HL-60 (cell line): ENCODE data around the gene CNTNAP2.

Experiments used
- DNase-seq, 2 experiments: peaks; one replicate each; pipeline ENCODE4 v3.0.0-alpha.2; 2010 to 2020; ENCODE audit warnings: low read depth in 1 of 2, low spot score in 1 of 2
- H3K27ac ChIP-seq: fragments of 250-450 bp; sonication (Bioruptor Pico); replicated peaks from 2 replicates; pipeline ENCODE4 v1.5.1; 2020; ENCODE audit warnings: mild to moderate bottlenecking, moderate library complexity
- H3K27me3 ChIP-seq: fragments of 250-450 bp; sonication (Bioruptor Pico); 2 replicates; pipeline ENCODE4 v1.5.1; 2021; ENCODE audit warnings: mild to moderate bottlenecking, moderate library complexity; ENCODE audit not compliant: insufficient read depth, poor library complexity, severe bottlenecking
- H3K4me3 ChIP-seq: replicated peaks from 2 replicates; pipeline ENCODE4 v1.5.1; 2011; ENCODE audit warnings: mild to moderate bottlenecking, control low read depth, low read length; ENCODE audit not compliant: insufficient read depth
- GABPA ChIP-seq: IDR thresholded peaks from 2 replicates; pipeline ENCODE4 v1.6.1; 2012; ENCODE audit warnings: low read depth
- POLR2AphosphoS5 ChIP-seq: IDR thresholded peaks from 2 replicates; pipeline ENCODE4 v1.6.1; 2012; ENCODE audit warnings: low read depth
- SPI1 ChIP-seq: IDR thresholded peaks from 2 replicates; pipeline ENCODE4 v1.6.1; 2012; ENCODE audit warnings: low read depth, mild to moderate bottlenecking, borderline replicate concordance
- TF ChIP-seq, protein P1 (sequence below): IDR thresholded peaks from 2 replicates; pipeline ENCODE4 v1.6.1; 2012; ENCODE audit warnings: low read depth; ENCODE audit not compliant: insufficient replicate concordance
- TF ChIP-seq, protein P2 (sequence below): IDR thresholded peaks from one replicate; pipeline ENCODE4 v1.5.1; 2011; ENCODE audit warnings: low read length, control low read depth, inconsistent platforms; ENCODE audit not compliant: insufficient read depth

CNTNAP2 gene

DNA sequence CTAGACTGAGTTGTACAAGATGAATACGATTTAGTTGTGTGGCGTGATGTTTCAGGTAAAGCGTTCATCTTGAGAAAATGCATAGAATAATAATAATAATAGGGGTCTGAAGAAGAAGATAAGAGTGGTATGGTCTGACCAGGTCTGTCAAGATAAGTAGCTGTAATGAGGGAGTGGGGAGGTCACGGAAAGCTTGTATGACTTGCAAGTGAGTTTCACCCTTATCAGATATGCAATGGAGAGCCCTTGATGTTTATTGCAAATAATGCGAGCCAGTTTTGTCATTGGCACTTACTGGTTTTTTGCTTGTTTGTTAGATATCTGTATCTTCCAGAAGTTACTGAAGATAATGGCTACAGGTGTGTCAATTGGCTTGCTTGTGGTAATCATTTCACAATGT lies 611.5 kb downstream of the CNTNAP2 start:
- no peak for TF ChIP-seq GABPA
- TF ChIP-seq, protein P1, sequence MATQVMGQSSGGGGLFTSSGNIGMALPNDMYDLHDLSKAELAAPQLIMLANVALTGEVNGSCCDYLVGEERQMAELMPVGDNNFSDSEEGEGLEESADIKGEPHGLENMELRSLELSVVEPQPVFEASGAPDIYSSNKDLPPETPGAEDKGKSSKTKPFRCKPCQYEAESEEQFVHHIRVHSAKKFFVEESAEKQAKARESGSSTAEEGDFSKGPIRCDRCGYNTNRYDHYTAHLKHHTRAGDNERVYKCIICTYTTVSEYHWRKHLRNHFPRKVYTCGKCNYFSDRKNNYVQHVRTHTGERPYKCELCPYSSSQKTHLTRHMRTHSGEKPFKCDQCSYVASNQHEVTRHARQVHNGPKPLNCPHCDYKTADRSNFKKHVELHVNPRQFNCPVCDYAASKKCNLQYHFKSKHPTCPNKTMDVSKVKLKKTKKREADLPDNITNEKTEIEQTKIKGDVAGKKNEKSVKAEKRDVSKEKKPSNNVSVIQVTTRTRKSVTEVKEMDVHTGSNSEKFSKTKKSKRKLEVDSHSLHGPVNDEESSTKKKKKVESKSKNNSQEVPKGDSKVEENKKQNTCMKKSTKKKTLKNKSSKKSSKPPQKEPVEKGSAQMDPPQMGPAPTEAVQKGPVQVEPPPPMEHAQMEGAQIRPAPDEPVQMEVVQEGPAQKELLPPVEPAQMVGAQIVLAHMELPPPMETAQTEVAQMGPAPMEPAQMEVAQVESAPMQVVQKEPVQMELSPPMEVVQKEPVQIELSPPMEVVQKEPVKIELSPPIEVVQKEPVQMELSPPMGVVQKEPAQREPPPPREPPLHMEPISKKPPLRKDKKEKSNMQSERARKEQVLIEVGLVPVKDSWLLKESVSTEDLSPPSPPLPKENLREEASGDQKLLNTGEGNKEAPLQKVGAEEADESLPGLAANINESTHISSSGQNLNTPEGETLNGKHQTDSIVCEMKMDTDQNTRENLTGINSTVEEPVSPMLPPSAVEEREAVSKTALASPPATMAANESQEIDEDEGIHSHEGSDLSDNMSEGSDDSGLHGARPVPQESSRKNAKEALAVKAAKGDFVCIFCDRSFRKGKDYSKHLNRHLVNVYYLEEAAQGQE: no peak
- TF ChIP-seq POLR2AphosphoS5: no peak
- no peak for TF ChIP-seq SPI1
- TF ChIP-seq, protein P2, sequence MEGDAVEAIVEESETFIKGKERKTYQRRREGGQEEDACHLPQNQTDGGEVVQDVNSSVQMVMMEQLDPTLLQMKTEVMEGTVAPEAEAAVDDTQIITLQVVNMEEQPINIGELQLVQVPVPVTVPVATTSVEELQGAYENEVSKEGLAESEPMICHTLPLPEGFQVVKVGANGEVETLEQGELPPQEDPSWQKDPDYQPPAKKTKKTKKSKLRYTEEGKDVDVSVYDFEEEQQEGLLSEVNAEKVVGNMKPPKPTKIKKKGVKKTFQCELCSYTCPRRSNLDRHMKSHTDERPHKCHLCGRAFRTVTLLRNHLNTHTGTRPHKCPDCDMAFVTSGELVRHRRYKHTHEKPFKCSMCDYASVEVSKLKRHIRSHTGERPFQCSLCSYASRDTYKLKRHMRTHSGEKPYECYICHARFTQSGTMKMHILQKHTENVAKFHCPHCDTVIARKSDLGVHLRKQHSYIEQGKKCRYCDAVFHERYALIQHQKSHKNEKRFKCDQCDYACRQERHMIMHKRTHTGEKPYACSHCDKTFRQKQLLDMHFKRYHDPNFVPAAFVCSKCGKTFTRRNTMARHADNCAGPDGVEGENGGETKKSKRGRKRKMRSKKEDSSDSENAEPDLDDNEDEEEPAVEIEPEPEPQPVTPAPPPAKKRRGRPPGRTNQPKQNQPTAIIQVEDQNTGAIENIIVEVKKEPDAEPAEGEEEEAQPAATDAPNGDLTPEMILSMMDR: no peak
- Histone ChIP-seq H3K4me3 (no peak overlapping the region), H3K27ac (no peak overlapping the region), H3K27me3 (no peaks in the 10 kb centered on the region)
- DNase-seq: no peak

DNA sequence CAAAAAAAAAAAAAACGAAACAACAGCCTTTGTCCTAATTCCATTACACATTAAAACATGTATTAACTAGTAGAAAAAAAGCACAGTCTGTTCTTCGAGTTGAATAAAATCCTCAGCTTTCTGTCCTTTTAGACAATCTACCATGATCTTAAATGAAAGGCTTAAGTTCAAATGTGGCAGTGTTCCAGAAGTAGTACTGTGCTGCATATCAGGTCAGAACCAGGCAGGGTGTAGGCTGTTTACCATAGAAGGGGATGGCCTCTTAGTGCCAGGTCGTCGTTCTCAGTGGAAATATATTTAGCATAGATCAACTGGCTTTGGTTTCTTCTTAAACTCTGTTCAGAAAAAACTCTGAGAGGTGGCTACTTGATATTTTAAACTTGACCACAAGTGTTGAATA lies 612.0 kb downstream of the CNTNAP2 start:
- no peak overlapping the region for H3K4me3 ChIP-seq
- no peaks in the 10 kb centered on the region for H3K27me3 ChIP-seq
- DNase-seq: no peak
- TF ChIP-seq SPI1: no peak
- TF ChIP-seq, protein P2: no peak
- no peak for TF ChIP-seq POLR2AphosphoS5
- TF ChIP-seq, protein P1: no peak
- TF ChIP-seq GABPA: no peak
- no peak overlapping the region for H3K27ac ChIP-seq

DNA sequence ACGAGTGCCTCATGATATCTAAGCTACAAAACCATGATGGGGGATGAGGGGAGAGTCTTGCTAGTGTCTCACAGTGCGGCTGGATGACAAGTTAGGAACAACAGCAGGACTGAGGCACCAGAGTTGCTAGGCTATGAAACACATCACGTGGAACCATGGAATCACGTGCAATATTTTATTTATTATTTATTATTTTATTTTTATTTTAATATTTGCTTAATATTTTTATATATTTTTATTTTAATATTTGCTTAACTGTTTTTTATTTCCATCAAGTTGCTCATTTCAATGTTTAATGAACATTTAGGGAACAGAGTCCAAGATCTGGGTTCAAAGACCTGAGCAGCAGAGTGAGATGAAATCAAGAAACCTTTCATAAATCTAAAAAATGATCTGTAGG lies 614.6 kb downstream of the CNTNAP2 start:
- no peak for DNase-seq
- Histone ChIP-seq H3K27ac (no peak overlapping the region), H3K4me3 (no peak overlapping the region), H3K27me3 (no peaks in the 10 kb centered on the region)
- TF ChIP-seq SPI1: no peak
- no peak for TF ChIP-seq POLR2AphosphoS5
- TF ChIP-seq GABPA: no peak
- TF ChIP-seq, protein P1: no peak
- TF ChIP-seq, protein P2: no peak
